CD4-positive, CD25-positive, alpha-beta regulatory T cell (primary cell): ENCODE data around the gene SLC34A2. TPM values are rescaled to one million over a fixed set of nuclear protein-coding genes. Genes with fewer than 3 reads are reported as not detected.

Source experiments
- ATAC-seq, 2 donors: fragments of 150-1000 bp; cut with Tn5 transposase; one replicate each; pipeline ENCODE4 v1.10.0; 2021; ENCODE audit warnings: low read depth in 2 of 2, moderate number of reproducible peaks in 2 of 2, moderate library complexity in 1 of 2
- DNase-seq, 3 donors: peaks; one replicate each; pipeline versions ENCODE4 v3.0.0 to v3.0.0-alpha.2; 2012 to 2022; ENCODE audit warnings: mixed read lengths in 1 of 3
- H3K27ac ChIP-seq: one replicate; pipeline ENCODE4 v1.7.0; 2013; ENCODE audit warnings: mild to moderate bottlenecking, low read length; ENCODE audit not compliant: insufficient read depth, poor library complexity, severe bottlenecking
- H3K27me3 ChIP-seq: one replicate; pipeline ENCODE4 v1.7.0; 2013; ENCODE audit warnings: low read length; ENCODE audit not compliant: control insufficient read depth, insufficient read depth
- H3K36me3 ChIP-seq: one replicate; pipeline ENCODE4 v1.7.0; 2013; ENCODE audit warnings: mild to moderate bottlenecking, low read length, moderate library complexity; ENCODE audit not compliant: control insufficient read depth, insufficient read depth
- H3K4me1 ChIP-seq: 2 replicates; pipeline ENCODE4 v1.7.0; 2013; ENCODE audit warnings: mild to moderate bottlenecking, low read length; ENCODE audit not compliant: insufficient read depth, control insufficient read depth, poor library complexity, severe bottlenecking
- H3K4me3 ChIP-seq: one replicate; pipeline ENCODE4 v1.7.0; 2013; ENCODE audit warnings: low read depth, mild to moderate bottlenecking, low read length, moderate library complexity
- H3K9me3 ChIP-seq, 2 experiments: 1 replicate in 1 of 2; 2 replicates in 1 of 2; pipeline ENCODE4 v1.7.0; 2013; ENCODE audit warnings: low read length in 2 of 2, mild to moderate bottlenecking in 1 of 2, moderate library complexity in 1 of 2; ENCODE audit not compliant: control insufficient read depth in 2 of 2
- H3K27ac Mint-ChIP-seq, 3 donors: one replicate each; pipeline ENCODE4 v1.8.0; 2020 to 2022; ENCODE audit warnings: mild to moderate bottlenecking in 3 of 3, mixed read lengths in 3 of 3, moderate library complexity in 2 of 3
- H3K27me3 Mint-ChIP-seq: one replicate; pipeline ENCODE4 v1.8.0; 2022; ENCODE audit warnings: mild to moderate bottlenecking, mixed read lengths
- H3K36me3 Mint-ChIP-seq: one replicate; pipeline ENCODE4 v1.8.0; 2020; ENCODE audit warnings: mixed read lengths
- H3K4me1 Mint-ChIP-seq, 4 donors: one replicate each; pipeline ENCODE4 v1.8.0; 2020 to 2022; ENCODE audit warnings: mixed read lengths in 4 of 4, mild to moderate bottlenecking in 1 of 4
- H3K4me3 Mint-ChIP-seq, 4 donors: one replicate each; pipeline ENCODE4 v1.8.0; 2020 to 2022; ENCODE audit warnings: mild to moderate bottlenecking in 4 of 4, mixed read lengths in 4 of 4, moderate library complexity in 3 of 4
- H3K9me3 Mint-ChIP-seq, 7 donors: one replicate each; pipeline ENCODE4 v1.8.0; 2020 to 2022; ENCODE audit warnings: mixed read lengths in 7 of 7, mild to moderate bottlenecking in 3 of 7, moderate library complexity in 2 of 7
- polyA plus RNA-seq, 4 donors: library from polyadenylated mRNA; unstranded; fragments of 300-500 nt; fragmentation: Illumina TruSeq; gene quantifications; one replicate each; pipeline ENCODE4 v1.2.3, GENCODE V29; 2021
- total RNA-seq: library from RNA; stranded (reverse); gene quantifications from one replicate; pipeline ENCODE4 v1.2.3, GENCODE V29; 2022

SLC34A2 gene
- total and polyA plus RNA-seq, 5 donors from 2014 or later: not detected

DNA sequence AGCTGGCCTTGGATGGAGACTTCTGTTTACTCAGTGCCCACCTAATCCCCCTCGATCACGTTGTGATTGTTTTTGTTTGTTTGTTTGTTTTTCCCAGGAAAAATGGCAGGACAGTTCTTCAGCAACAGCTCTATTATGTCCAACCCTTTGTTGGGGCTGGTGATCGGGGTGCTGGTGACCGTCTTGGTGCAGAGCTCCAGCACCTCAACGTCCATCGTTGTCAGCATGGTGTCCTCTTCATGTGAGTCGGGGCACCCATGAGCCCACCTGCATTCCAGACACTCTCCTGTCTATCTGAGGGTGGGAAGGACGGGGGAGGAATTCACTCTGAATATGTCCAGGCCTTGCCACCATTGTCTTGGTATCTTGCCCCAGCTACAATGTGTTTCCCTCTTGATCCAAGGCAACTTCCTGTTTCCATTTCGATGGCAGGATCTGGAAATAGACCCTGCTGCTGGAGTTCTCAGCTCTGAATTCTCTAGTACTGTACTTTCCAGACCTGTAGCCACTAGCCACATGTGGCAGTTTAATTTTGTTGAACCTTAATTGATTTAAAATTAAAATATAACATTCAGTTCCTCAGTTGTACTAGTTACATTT is 10.5 kb downstream of the SLC34A2 start:
- Mint-ChIP-seq H3K36me3 (no peaks in the 10 kb centered on the region), H3K4me1 (no peaks in the 10 kb centered on the region), H3K4me3 (no peak overlapping the region), H3K9me3 (no peaks in the 10 kb centered on the region), H3K27ac (no peak overlapping the region), H3K27me3 (peaks cover 12% of the 10 kb centered on the region)
- DNase-seq (no peak), ATAC-seq (no peak)
- H3K9me3 ChIP-seq: no peaks in the 10 kb centered on the region
- H3K36me3 ChIP-seq: no peaks in the 10 kb centered on the region
- H3K27me3 ChIP-seq: no peaks in the 10 kb centered on the region
- H3K4me3 ChIP-seq: no peak overlapping the region
- H3K4me1 ChIP-seq: no peaks in the 10 kb centered on the region
- H3K27ac ChIP-seq: no peak overlapping the region

DNA sequence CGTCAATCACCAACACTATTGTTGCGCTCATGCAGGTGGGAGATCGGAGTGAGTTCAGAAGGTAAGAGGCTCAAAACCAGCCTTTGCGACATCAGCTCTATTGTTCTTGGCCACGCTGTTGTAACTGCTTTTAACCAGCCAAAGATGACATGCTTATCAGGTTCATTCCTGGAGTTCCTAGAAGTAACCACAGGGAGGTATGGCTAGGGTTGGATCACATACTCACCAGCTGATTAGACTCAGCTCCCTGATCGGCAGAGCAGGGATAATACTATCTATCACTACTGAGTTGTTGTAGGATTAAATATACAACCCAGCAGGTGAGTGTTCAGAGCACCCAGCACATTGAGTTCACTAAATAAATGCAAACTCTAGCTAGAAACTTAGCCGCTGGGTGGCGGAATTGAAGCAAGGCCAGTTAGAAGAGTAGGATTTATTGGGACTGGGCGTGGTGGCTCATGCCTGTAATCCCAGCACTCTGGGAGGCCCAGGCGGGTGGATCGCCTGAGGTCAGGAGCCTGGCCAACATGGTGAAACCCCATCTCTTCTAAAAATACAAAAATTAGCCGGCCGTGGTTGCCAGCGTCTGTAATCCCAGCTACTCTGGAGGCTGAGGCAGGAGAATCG is 12.4 kb downstream of the SLC34A2 start:
- no peaks in the 10 kb centered on the region for H3K4me1 Mint-ChIP-seq
- H3K4me3 Mint-ChIP-seq: no peak overlapping the region
- peaks cover 4% of the 10 kb centered on the region for H3K27me3 Mint-ChIP-seq
- no peaks in the 10 kb centered on the region for H3K9me3 Mint-ChIP-seq
- no peaks in the 10 kb centered on the region for H3K36me3 Mint-ChIP-seq
- Histone ChIP-seq H3K4me1 (no peaks in the 10 kb centered on the region), H3K27ac (no peak overlapping the region), H3K36me3 (no peaks in the 10 kb centered on the region), H3K9me3 (no peaks in the 10 kb centered on the region), H3K27me3 (no peaks in the 10 kb centered on the region), H3K4me3 (no peak overlapping the region)
- ATAC-seq: no peak
- no peak overlapping the region for H3K27ac Mint-ChIP-seq
- no peak for DNase-seq

DNA sequence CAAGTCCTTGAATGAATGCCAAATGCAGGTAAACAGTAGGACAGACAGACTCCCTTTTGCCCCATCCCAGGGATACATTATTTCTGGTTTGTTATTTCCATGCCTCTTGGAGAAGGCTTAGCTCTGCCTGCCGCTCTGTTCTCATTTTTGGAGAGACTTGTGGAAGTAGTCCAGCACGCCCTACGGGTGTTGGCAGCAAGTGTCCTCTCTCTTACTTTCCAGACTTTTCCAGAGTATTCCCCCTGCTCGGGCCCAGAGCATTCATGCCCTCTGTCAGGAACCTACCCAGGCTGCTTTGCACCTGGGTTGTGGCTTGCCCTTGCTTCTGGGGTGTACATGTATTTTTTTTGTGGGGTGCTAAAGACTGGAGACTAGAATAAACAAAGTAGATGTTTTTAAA is 15.3 kb downstream of the SLC34A2 start:
- Histone ChIP-seq H3K9me3 (no peaks in the 10 kb centered on the region), H3K27ac (no peak overlapping the region), H3K27me3 (no peaks in the 10 kb centered on the region), H3K4me3 (no peak overlapping the region), H3K36me3 (no peaks in the 10 kb centered on the region), H3K4me1 (no peaks in the 10 kb centered on the region)
- ATAC-seq (no peak), DNase-seq (no peak)
- Mint-ChIP-seq H3K27ac (no peak overlapping the region), H3K9me3 (no peaks in the 10 kb centered on the region), H3K4me1 (no peaks in the 10 kb centered on the region), H3K36me3 (no peaks in the 10 kb centered on the region), H3K4me3 (no peak overlapping the region), H3K27me3 (peaks cover 4% of the 10 kb centered on the region)

GRCh38 chr4:25672756-25673155 is 17.1 kb downstream of the SLC34A2 start:
- DNase-seq: no peak
- H3K4me3 Mint-ChIP-seq: no peak overlapping the region
- Histone ChIP-seq H3K4me1 (no peaks in the 10 kb centered on the region), H3K27me3 (no peaks in the 10 kb centered on the region), H3K36me3 (no peaks in the 10 kb centered on the region), H3K27ac (no peak overlapping the region), H3K4me3 (no peak overlapping the region), H3K9me3 (no peaks in the 10 kb centered on the region)
- no peaks in the 10 kb centered on the region for H3K36me3 Mint-ChIP-seq
- no peak overlapping the region for H3K27ac Mint-ChIP-seq
- no peaks in the 10 kb centered on the region for H3K4me1 Mint-ChIP-seq
- H3K27me3 Mint-ChIP-seq: peaks cover 4% of the 10 kb centered on the region
- no peaks in the 10 kb centered on the region for H3K9me3 Mint-ChIP-seq
- ATAC-seq: no peak

DNA sequence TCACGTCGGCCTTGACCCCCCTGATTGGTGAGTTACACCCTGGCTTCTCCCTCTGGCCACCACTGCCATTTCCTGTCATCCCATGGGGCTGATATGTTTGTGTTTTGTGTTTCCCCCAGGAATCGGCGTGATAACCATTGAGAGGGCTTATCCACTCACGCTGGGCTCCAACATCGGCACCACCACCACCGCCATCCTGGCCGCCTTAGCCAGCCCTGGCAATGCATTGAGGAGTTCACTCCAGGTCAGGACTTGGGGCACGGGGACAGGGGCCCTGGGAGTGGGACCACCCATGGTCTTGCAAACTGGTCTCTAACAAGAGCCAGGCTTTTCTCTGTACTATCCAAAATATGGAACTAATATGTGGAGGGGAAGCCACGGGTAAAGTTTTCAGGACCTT is 18.7 kb downstream of the SLC34A2 start:
- Histone ChIP-seq H3K27ac (no peak overlapping the region), H3K9me3 (no peaks in the 10 kb centered on the region), H3K27me3 (no peaks in the 10 kb centered on the region), H3K36me3 (no peaks in the 10 kb centered on the region), H3K4me3 (no peak overlapping the region), H3K4me1 (no peaks in the 10 kb centered on the region)
- H3K27me3 Mint-ChIP-seq: peaks cover 4% of the 10 kb centered on the region
- peaks cover 0 to 2% (median 0%) of the 10 kb centered on the region in 7 donors for H3K9me3 Mint-ChIP-seq
- no peaks in the 10 kb centered on the region for H3K36me3 Mint-ChIP-seq
- H3K4me3 Mint-ChIP-seq: no peak overlapping the region
- DNase-seq (no peak), ATAC-seq (no peak)
- no peaks in the 10 kb centered on the region for H3K4me1 Mint-ChIP-seq
- H3K27ac Mint-ChIP-seq: no peak overlapping the region

- no peaks in the 10 kb centered on the region for H3K36me3 Mint-ChIP-seq
- no peaks in the 10 kb centered on the region for H3K36me3 ChIP-seq
- H3K27ac ChIP-seq: no peak overlapping the region
- no peak overlapping the region for H3K4me3 Mint-ChIP-seq
- H3K27me3 Mint-ChIP-seq: no peaks in the 10 kb centered on the region
- DNase-seq: no peak
- no peaks in the 10 kb centered on the region for H3K9me3 ChIP-seq
- ATAC-seq: no peak
- no peak overlapping the region for H3K27ac Mint-ChIP-seq
- H3K4me1 Mint-ChIP-seq: no peaks in the 10 kb centered on the region
- H3K4me3 ChIP-seq: no peak overlapping the region
- peaks cover 0 to 2% (median 0%) of the 10 kb centered on the region in 7 donors for H3K9me3 Mint-ChIP-seq
- H3K27me3 ChIP-seq: peaks cover 3% of the 10 kb centered on the region
- no peaks in the 10 kb centered on the region for H3K4me1 ChIP-seq
Measured at GRCh38 chr4:25676221-25676620, 20.6 kb downstream of the SLC34A2 start.

DNA sequence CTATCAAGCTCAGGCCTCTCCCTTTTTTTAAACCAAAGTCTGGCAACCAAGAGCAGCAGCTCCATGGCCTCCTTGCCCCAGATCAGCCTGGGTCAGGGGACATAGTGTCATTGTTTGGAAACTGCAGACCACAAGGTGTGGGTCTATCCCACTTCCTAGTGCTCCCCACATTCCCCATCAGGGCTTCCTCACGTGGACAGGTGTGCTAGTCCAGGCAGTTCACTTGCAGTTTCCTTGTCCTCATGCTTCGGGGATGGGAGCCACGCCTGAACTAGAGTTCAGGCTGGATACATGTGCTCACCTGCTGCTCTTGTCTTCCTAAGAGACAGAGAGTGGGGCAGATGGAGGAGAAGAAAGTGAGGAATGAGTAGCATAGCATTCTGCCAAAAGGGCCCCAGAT is 21.5 kb downstream of the SLC34A2 start:
- no peaks in the 10 kb centered on the region for H3K4me1 Mint-ChIP-seq
- Histone ChIP-seq H3K9me3 (no peaks in the 10 kb centered on the region), H3K36me3 (no peaks in the 10 kb centered on the region), H3K27ac (no peak overlapping the region), H3K27me3 (peaks cover 3% of the 10 kb centered on the region), H3K4me3 (no peak overlapping the region), H3K4me1 (no peaks in the 10 kb centered on the region)
- H3K27ac Mint-ChIP-seq: no peak overlapping the region
- DNase-seq (no peak), ATAC-seq (no peak)
- no peak overlapping the region for H3K4me3 Mint-ChIP-seq
- H3K9me3 Mint-ChIP-seq: peaks cover 0 to 2% (median 0%) of the 10 kb centered on the region in 7 donors
- no peaks in the 10 kb centered on the region for H3K27me3 Mint-ChIP-seq
- H3K36me3 Mint-ChIP-seq: no peaks in the 10 kb centered on the region

DNA sequence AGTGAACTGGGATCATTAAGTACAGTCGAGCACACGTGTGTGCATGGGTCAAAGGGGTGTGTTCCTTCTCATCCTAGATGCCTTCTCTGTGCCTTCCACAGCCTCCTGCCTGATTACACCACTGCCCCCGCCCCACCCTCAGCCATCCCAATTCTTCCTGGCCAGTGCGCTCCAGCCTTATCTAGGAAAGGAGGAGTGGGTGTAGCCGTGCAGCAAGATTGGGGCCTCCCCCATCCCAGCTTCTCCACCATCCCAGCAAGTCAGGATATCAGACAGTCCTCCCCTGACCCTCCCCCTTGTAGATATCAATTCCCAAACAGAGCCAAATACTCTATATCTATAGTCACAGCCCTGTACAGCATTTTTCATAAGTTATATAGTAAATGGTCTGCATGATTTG is 22.3 kb downstream of the SLC34A2 start:
- ATAC-seq: no peak
- Histone ChIP-seq H3K4me1 (no peaks in the 10 kb centered on the region), H3K27ac (no peak overlapping the region), H3K9me3 (no peaks in the 10 kb centered on the region), H3K27me3 (peaks cover 3% of the 10 kb centered on the region), H3K36me3 (no peaks in the 10 kb centered on the region), H3K4me3 (no peak overlapping the region)
- Mint-ChIP-seq H3K27ac (peak overlapping the region in 1 of 3 donors; percentile 62), H3K4me1 (no peaks in the 10 kb centered on the region), H3K27me3 (no peaks in the 10 kb centered on the region), H3K36me3 (no peaks in the 10 kb centered on the region), H3K4me3 (no peak overlapping the region), H3K9me3 (peaks cover 0 to 2% (median 0%) of the 10 kb centered on the region in 7 donors)
- no peak for DNase-seq
